ENCODE results near the gene VPS11. TPM values are rescaled to one million over a fixed set of nuclear protein-coding genes. Genes with fewer than 3 reads are reported as not detected.
"Not testable (repeated sequence)": the region's sequence is repeated elsewhere in the genome, so short reads cannot be mapped to it uniquely, and the experiment has no call there.

Gene VPS11
- total and polyA plus RNA-seq, 2 experiments from 2014 or later = 11.5 to 13.4 TPM

DNA sequence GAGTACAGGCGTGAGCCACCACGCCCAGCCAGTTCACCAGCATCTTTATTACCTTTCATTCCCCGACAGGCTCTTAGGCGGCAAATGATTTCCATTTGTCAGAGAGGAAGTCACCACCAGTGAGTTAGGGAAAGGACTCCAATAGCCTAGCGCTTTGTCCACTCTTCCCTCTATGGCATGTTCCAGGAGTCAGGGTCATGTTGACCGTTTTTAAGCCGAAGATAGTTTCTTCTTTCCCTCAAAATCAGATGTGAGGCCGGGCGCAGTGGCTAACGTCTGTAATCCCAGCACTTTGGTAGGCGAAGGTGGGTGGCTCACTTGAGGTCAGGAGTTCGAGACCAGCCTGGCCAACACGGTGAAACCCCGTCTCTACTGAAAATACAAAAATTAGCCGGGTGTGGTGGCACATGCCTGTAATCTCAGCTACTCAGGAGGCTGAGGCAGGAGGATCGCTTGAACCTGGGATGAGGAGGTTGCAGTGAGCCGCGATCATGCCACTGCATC lies 35.6 kb downstream of the VPS11 start:
- not testable (repeated sequence) for H4K20me1 ChIP-seq (replicated peaks; ENCODE audit: insufficient read depth); H3K9me2 ChIP-seq (ENCODE audit: insufficient read depth); H3K36me3 ChIP-seq (ENCODE audit: insufficient read depth); H3K9me3 Mint-ChIP-seq; DNase-seq (ENCODE audit: low spot score); H3K27me3 ChIP-seq (ENCODE audit: insufficient read depth); H3K36me3 Mint-ChIP-seq (ENCODE audit: low read depth); ATAC-seq; H2AFZ ChIP-seq
- Mint-ChIP-seq H3K4me3 (peak overlapping the region; percentile 80), H3K27ac (peak overlapping the region; percentile 99; the same call in 1 of the 2 replicates), H3K4me1 (peaks cover 28% of the 10 kb centered on the region), H3K27me3 (ENCODE audit: insufficient read depth, low read depth, poor library complexity) (peaks cover 15% of the 10 kb centered on the region)
- Histone ChIP-seq H3K27ac (ENCODE audit: low read depth) (peak overlapping the region; percentile 90; the same call in 1 of the 2 replicates), H3K4me1 (ENCODE audit: insufficient read depth) (peaks cover 31% of the 10 kb centered on the region), H3K4me3 (peak overlapping the region; percentile 98), H3F3A (replicated peaks; ENCODE audit: low read depth) (peaks cover 31% of the 10 kb centered on the region), H3K79me2 (replicated peaks; ENCODE audit: insufficient read depth) (peaks cover 15% of the 10 kb centered on the region), H3K4me2 (peak overlapping the region; percentile 100)

DNA sequence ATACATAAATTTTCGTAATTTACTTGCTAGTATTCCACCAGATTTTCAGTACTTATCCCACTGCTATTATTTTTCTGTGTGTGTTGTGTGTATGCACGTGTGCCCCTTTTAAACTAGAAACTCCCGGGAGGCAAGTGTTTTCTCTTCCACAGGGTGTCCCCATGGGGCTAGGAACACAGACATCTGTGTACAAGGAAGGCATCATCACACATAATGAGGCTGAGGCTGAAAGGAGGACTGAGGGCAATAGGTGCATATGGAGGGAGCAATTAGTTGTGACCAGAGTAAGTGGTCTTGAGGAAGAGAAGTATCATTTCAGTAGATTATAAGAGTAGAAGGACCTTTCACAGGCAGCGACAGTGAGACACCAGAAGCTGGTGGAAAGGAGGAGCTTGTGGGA lies 36.2 kb downstream of the VPS11 start:
- H3K27ac Mint-ChIP-seq = no peak overlapping the region
- H3K79me2 ChIP-seq (replicated peaks; ENCODE audit: insufficient read depth) = peaks cover 15% of the 10 kb centered on the region

More for the DNA sequence above, 36.2 kb downstream of the VPS11 start:
- H3K4me1 Mint-ChIP-seq = peaks cover 34% of the 10 kb centered on the region
- Histone ChIP-seq H3K27ac (ENCODE audit: low read depth) (no peak overlapping the region), H3K4me2 (no peak overlapping the region), H3K36me3 (ENCODE audit: insufficient read depth) (peaks cover under 1% of the 10 kb centered on the region), H4K20me1 (replicated peaks; ENCODE audit: insufficient read depth) (no peaks in the 10 kb centered on the region), H3K4me1 (ENCODE audit: insufficient read depth) (peaks cover 34% of the 10 kb centered on the region), H3F3A (replicated peaks; ENCODE audit: low read depth) (peaks cover 35% of the 10 kb centered on the region), H3K27me3 (ENCODE audit: insufficient read depth) (peaks cover 12% of the 10 kb centered on the region), H3K9me2 (ENCODE audit: insufficient read depth) (no peaks in the 10 kb centered on the region), H2AFZ (no peak overlapping the region), H3K4me3 (no peak overlapping the region)
- H3K9me3 Mint-ChIP-seq = no peaks in the 10 kb centered on the region
- peak overlapping the region; percentile 18; the same call in 2 of the 3 replicates for H3K4me3 Mint-ChIP-seq
- TF ChIP-seq, protein P1, sequence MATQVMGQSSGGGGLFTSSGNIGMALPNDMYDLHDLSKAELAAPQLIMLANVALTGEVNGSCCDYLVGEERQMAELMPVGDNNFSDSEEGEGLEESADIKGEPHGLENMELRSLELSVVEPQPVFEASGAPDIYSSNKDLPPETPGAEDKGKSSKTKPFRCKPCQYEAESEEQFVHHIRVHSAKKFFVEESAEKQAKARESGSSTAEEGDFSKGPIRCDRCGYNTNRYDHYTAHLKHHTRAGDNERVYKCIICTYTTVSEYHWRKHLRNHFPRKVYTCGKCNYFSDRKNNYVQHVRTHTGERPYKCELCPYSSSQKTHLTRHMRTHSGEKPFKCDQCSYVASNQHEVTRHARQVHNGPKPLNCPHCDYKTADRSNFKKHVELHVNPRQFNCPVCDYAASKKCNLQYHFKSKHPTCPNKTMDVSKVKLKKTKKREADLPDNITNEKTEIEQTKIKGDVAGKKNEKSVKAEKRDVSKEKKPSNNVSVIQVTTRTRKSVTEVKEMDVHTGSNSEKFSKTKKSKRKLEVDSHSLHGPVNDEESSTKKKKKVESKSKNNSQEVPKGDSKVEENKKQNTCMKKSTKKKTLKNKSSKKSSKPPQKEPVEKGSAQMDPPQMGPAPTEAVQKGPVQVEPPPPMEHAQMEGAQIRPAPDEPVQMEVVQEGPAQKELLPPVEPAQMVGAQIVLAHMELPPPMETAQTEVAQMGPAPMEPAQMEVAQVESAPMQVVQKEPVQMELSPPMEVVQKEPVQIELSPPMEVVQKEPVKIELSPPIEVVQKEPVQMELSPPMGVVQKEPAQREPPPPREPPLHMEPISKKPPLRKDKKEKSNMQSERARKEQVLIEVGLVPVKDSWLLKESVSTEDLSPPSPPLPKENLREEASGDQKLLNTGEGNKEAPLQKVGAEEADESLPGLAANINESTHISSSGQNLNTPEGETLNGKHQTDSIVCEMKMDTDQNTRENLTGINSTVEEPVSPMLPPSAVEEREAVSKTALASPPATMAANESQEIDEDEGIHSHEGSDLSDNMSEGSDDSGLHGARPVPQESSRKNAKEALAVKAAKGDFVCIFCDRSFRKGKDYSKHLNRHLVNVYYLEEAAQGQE (IDR thresholded peaks at IDR 0.05; ENCODE audit: unreplicated experiment) = no peak
- no peak for TF ChIP-seq EZH2 (IDR thresholded peaks at IDR 0.05; ENCODE audit: low read depth, unreplicated experiment)
- TF ChIP-seq POLR2AphosphoS5 (IDR thresholded peaks at IDR 0.05; ENCODE audit: low read depth) = no peak
- TF ChIP-seq, protein P2, sequence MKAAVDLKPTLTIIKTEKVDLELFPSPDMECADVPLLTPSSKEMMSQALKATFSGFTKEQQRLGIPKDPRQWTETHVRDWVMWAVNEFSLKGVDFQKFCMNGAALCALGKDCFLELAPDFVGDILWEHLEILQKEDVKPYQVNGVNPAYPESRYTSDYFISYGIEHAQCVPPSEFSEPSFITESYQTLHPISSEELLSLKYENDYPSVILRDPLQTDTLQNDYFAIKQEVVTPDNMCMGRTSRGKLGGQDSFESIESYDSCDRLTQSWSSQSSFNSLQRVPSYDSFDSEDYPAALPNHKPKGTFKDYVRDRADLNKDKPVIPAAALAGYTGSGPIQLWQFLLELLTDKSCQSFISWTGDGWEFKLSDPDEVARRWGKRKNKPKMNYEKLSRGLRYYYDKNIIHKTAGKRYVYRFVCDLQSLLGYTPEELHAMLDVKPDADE (IDR thresholded peaks at IDR 0.05) = no peak
- TF ChIP-seq, protein P3, sequence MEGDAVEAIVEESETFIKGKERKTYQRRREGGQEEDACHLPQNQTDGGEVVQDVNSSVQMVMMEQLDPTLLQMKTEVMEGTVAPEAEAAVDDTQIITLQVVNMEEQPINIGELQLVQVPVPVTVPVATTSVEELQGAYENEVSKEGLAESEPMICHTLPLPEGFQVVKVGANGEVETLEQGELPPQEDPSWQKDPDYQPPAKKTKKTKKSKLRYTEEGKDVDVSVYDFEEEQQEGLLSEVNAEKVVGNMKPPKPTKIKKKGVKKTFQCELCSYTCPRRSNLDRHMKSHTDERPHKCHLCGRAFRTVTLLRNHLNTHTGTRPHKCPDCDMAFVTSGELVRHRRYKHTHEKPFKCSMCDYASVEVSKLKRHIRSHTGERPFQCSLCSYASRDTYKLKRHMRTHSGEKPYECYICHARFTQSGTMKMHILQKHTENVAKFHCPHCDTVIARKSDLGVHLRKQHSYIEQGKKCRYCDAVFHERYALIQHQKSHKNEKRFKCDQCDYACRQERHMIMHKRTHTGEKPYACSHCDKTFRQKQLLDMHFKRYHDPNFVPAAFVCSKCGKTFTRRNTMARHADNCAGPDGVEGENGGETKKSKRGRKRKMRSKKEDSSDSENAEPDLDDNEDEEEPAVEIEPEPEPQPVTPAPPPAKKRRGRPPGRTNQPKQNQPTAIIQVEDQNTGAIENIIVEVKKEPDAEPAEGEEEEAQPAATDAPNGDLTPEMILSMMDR (conservative IDR thresholded peaks at IDR 0.05; ENCODE audit: low read depth in 2 of 2) = peak in 1 of 2 experiments; percentile 36; a peak in 2 of 4 replicates
- no peak for TF ChIP-seq JUNB (IDR thresholded peaks at IDR 0.05; ENCODE audit: unreplicated experiment)
- H3K36me3 Mint-ChIP-seq (ENCODE audit: low read depth) = peaks cover 3% of the 10 kb centered on the region; the same call in 2 of the 3 replicates
- DNase-seq (ENCODE audit: low spot score) (no peak), ATAC-seq (no peak)
- H3K27me3 Mint-ChIP-seq (ENCODE audit: insufficient read depth, low read depth, poor library complexity) = peaks cover 21% of the 10 kb centered on the region

Measured in GM23338 (cell line).